Smooth muscle cell (in vitro differentiated cells): ENCODE data around the gene LIX1L. TPM values are rescaled to one million over a fixed set of nuclear protein-coding genes. Genes with fewer than 3 reads are reported as not detected.

ENCODE experiments used
- DNase-seq: peaks from one replicate; lab custom pipeline; 2025; ENCODE audit not compliant: unreplicated experiment; lab: John Stamatoyannopoulos, UW
- H2AFZ ChIP-seq: fragments of 200-600 bp; sonication (generic); 2 replicates; pipeline ENCODE4 v1.6.0; 2016; ENCODE audit warnings: antibody characterized with exemption, low read depth, mild to moderate bottlenecking
- H3F3A ChIP-seq: fragments of 200-600 bp; sonication (generic); 2 replicates; pipeline ENCODE4 v1.6.0; 2017; ENCODE audit warnings: antibody characterized with exemption, low read depth
- H3K27ac ChIP-seq: fragments of 200-600 bp; sonication (generic); 2 replicates; pipeline ENCODE4 v1.5.1; 2016; ENCODE audit warnings: low read depth, mild to moderate bottlenecking
- H3K27me3 ChIP-seq: fragments of 200-600 bp; sonication (generic); 2 replicates; pipeline ENCODE4 v1.6.1; 2016; ENCODE audit warnings: low read depth, mild to moderate bottlenecking
- H3K36me3 ChIP-seq: fragments of 200-600 bp; sonication (generic); 2 replicates; pipeline ENCODE4 v1.5.1; 2016; ENCODE audit warnings: low read depth
- H3K4me1 ChIP-seq: fragments of 200-600 bp; sonication (generic); 2 replicates; pipeline ENCODE4 v1.5.1; 2016; ENCODE audit warnings: low read depth
- H3K4me2 ChIP-seq: fragments of 200-600 bp; sonication (generic); 2 replicates; pipeline ENCODE4 v1.6.0; 2016; ENCODE audit warnings: mild to moderate bottlenecking
- H3K4me3 ChIP-seq: fragments of 200-600 bp; sonication (generic); 2 replicates; pipeline ENCODE4 v1.5.1; 2016; ENCODE audit warnings: mild to moderate bottlenecking
- H3K79me2 ChIP-seq: fragments of 200-600 bp; sonication (generic); 2 replicates; pipeline ENCODE4 v1.6.0; 2016; ENCODE audit warnings: low read depth, mild to moderate bottlenecking
- H3K9ac ChIP-seq: fragments of 200-600 bp; sonication (generic); 2 replicates; pipeline ENCODE4 v1.6.0; 2016; ENCODE audit warnings: low read depth
- H3K9me3 ChIP-seq: fragments of 200-600 bp; sonication (generic); replicated peaks from 2 replicates; pipeline ENCODE4 v1.5.1; 2016; ENCODE audit warnings: low read depth
- H4K20me1 ChIP-seq: fragments of 200-600 bp; sonication (generic); 2 replicates; pipeline ENCODE4 v1.6.0; 2016; ENCODE audit warnings: low read depth
- WGBS: methylation state at CpG from one replicate; pipeline ENCODE4 v1.1.7; 2016; ENCODE audit warnings: low lambda C conversion rate; 5-methylcytosine and 5-hydroxymethylcytosine counted together
- polyA plus RNA-seq: library from polyadenylated mRNA; unstranded; fragments of >200 nt; fragmentation: Nextera tagmentation; extraction: Ambion mirVana; gene quantifications from 2 replicates; pipeline ENCODE4 v1.2.1, GENCODE V29; 2016
- total RNA-seq: library from RNA; depleted of rRNA; stranded (reverse); fragments of >200 nt; gene quantifications from 2 replicates; pipeline ENCODE4 v1.2.3, GENCODE V29; 2014
- TF ChIP-seq, protein P1 (sequence below): fragments of 200-600 bp; sonication (generic); IDR thresholded peaks from 2 replicates; pipeline ENCODE4 v1.5.1; 2017; ENCODE audit warnings: borderline replicate concordance, mild to moderate bottlenecking, antibody characterized with exemption; ENCODE audit not compliant: insufficient read depth, poor library complexity, severe bottlenecking

LIX1L gene
- total and polyA plus RNA-seq, 2 experiments from 2014 or later = 31.1 to 32.7 TPM

DNA sequence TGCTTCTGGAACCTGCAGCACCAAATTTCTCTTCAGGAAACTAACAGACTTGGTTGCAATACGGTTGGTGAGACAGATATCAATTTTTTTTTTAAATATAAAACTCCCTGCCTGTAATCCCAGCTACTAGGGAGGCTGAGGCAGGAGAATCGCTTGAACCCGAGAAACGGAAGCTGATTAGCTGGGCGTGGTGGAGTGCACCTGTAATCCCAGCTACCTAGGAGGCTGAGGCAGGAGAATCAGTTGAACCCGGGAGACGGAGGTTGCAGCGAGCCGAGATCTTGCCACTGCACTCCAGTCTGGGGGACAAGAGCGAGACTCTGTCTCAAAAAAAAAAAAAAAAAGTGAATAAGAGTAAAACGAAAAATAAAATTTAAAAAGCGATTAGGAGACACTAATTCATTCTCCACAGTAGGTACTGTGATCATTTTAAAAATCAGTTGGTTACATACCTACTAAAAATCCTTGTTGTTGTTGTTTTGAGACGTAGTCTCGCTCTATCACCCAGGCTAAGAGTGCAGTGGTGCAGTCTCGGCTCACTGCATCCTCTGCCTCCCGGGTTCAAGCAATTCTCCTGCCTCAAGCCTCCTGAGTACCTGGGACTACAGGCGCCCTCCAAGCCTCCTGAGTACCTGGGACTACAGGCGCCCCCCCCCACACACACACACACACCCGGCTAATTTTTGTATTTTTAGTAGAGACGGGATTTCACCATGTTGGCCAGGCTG is 29.7 kb downstream of the LIX1L start:
- H3F3A ChIP-seq = peaks cover 11% of the 10 kb centered on the region
- H3K79me2 ChIP-seq = peaks cover 12% of the 10 kb centered on the region
- WGBS = 80% methylated on average over 20 of the region's 20 CpGs
- peaks cover 23% of the 10 kb centered on the region for H3K4me1 ChIP-seq
- H3K4me3 ChIP-seq = peak overlapping the region; percentile 62
- no peaks in the 10 kb centered on the region for H4K20me1 ChIP-seq
- peak overlapping the region; percentile 80 for H3K9ac ChIP-seq
- TF ChIP-seq, protein P1, sequence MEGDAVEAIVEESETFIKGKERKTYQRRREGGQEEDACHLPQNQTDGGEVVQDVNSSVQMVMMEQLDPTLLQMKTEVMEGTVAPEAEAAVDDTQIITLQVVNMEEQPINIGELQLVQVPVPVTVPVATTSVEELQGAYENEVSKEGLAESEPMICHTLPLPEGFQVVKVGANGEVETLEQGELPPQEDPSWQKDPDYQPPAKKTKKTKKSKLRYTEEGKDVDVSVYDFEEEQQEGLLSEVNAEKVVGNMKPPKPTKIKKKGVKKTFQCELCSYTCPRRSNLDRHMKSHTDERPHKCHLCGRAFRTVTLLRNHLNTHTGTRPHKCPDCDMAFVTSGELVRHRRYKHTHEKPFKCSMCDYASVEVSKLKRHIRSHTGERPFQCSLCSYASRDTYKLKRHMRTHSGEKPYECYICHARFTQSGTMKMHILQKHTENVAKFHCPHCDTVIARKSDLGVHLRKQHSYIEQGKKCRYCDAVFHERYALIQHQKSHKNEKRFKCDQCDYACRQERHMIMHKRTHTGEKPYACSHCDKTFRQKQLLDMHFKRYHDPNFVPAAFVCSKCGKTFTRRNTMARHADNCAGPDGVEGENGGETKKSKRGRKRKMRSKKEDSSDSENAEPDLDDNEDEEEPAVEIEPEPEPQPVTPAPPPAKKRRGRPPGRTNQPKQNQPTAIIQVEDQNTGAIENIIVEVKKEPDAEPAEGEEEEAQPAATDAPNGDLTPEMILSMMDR = no peak
- no peaks in the 10 kb centered on the region for H3K27me3 ChIP-seq
- peak overlapping the region; percentile 90 for H2AFZ ChIP-seq
- DNase-seq = no peak
- no peaks in the 10 kb centered on the region for H3K36me3 ChIP-seq
- peak overlapping the region; percentile 81 for H3K27ac ChIP-seq
- H3K9me3 ChIP-seq = no peaks in the 10 kb centered on the region
- peak overlapping the region; percentile 97 for H3K4me2 ChIP-seq

DNA sequence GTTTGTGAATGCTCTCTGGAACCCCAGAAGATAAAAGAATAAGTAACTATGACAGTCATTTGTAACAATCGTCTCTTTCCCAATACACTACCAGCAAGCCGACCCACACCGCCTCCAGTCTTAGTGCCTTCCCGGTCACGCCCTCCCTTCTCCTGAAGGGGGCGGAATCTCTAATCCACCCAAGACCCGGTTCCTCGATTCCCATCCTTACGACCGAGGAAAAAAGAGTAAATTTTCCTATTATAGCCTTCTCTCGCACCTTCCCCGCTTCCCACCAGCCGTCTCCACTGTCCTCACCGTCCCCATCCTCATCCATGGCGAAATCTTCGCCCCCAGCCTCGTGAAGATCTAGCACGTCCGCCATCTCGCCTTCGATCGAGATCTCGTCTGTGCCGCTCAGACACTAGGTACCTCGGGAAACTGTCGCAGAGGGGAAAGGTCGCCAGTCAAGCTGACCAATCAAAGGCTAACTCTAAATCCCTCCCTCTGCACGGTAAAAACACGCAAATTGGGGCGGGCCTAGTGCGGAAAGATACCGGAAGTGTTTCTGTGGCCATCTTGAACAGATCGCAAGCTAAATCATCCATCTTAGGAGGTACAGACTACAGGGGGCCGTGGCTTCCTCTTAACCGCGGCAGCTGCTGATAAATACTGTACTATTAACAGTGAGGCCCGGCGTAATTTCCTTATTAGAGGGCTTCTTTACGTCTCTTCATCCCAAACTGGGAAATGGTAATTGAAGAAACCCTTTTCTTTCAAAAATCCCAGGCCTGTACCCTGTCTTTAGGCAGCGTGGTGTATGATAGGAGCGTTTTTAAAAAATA is 30.5 kb downstream of the LIX1L start, which contains the start of gene RBM8A:
Gene RBM8A, minus strand, starts transcription at position 422 of the 824 bp plus-strand sequence. Its CDS starts 58 bp downstream, at position 364.
- Histone ChIP-seq H3K4me2 (peak within 1 kb of the TSS; percentile 97), H3K27ac (peak within 1 kb of the TSS; percentile 81), H3K36me3 (no peaks in the 10 kb centered on the region), H3K4me3 (peak within 1 kb of the TSS; percentile 62), H3K4me1 (peaks cover 17% of the 10 kb centered on the region), H2AFZ (peak within 1 kb of the TSS; percentile 90), H3K9ac (peak within 1 kb of the TSS; percentile 80), H3K27me3 (no peaks in the 10 kb centered on the region), H3F3A (peaks cover 11% of the 10 kb centered on the region), H3K79me2 (peaks cover 12% of the 10 kb centered on the region), H4K20me1 (no peaks in the 10 kb centered on the region), H3K9me3 (no peaks in the 10 kb centered on the region)
- TF ChIP-seq, protein P1 = peak; percentile 46
- WGBS = under 1% methylated on average over 41 of the region's 41 CpGs
- peak; percentile 63 for DNase-seq

- Histone ChIP-seq H2AFZ (peak overlapping the region; percentile 90), H3K79me2 (peaks cover 12% of the 10 kb centered on the region), H3F3A (peaks cover 11% of the 10 kb centered on the region), H4K20me1 (no peaks in the 10 kb centered on the region), H3K4me1 (peaks cover 15% of the 10 kb centered on the region), H3K4me3 (peak overlapping the region; percentile 62), H3K27me3 (no peaks in the 10 kb centered on the region), H3K27ac (peak overlapping the region; percentile 81), H3K36me3 (no peaks in the 10 kb centered on the region), H3K9ac (peak overlapping the region; percentile 80), H3K4me2 (peak overlapping the region; percentile 97), H3K9me3 (no peaks in the 10 kb centered on the region)
- no peak for DNase-seq
- TF ChIP-seq, protein P1 = no peak
- 12% methylated on average over 19 of the region's 19 CpGs for WGBS
These were observed 31.1 kb downstream of the LIX1L start for GRCh38 chr1:145926686-145927062.
